ENCODE data around the gene MAN1C1.

The MAN1C1 gene

DNA sequence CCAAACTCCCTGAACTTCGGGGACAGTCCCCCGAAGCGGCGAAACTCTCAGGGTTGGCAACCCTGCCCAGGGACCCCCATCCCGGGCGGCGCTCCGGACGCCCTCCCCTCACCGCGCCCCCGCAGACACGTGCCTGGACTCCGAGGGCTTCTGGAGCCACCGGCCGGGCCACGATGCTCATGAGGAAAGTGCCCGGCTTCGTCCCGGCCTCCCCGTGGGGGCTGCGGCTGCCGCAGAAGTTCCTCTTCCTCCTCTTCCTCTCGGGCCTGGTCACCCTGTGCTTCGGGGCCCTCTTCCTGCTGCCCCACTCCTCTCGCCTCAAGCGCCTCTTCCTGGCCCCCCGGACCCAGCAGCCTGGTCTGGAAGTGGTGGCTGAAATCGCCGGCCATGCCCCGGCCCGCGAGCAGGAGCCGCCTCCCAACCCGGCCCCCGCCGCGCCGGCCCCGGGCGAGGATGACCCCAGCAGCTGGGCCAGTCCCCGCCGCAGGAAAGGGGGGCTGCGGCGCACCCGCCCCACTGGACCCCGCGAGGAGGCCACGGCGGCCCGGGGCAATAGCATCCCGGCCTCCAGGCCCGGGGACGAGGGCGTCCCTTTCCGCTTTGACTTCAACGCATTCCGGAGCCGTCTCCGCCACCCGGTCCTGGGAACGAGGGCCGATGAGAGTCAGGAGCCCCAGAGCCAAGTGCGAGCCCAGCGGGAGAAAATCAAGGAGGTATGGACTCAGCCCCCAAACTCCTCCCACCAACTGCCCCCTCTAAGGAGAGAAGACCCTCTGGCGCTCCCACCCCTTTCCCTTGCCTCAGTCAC, 1.2 kb downstream of the MAN1C1 start:
- H3K4me3 ChIP-seq (ENCODE audit: low read depth, low read length): peak overlapping the region; percentile 35

DNA sequence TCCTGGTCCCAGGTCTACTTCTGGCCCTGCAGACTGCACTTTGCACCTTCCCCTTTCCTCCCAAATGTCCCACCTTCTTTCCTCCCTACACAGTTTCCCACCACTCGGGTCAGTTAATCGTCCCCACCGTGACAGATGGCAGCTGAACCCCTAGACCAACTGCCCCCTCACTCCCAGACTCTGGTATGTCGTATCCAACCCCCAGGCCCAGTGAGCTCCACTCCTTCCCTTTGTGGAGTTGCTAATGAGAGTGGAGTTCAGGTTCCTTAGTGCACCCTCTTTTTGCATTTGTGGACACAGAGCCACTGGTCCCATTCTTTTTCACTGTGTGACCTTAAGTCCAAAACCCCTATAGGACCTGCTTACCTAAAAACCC, 1.8 kb downstream of the MAN1C1 start:
- TF ChIP-seq, protein P1, sequence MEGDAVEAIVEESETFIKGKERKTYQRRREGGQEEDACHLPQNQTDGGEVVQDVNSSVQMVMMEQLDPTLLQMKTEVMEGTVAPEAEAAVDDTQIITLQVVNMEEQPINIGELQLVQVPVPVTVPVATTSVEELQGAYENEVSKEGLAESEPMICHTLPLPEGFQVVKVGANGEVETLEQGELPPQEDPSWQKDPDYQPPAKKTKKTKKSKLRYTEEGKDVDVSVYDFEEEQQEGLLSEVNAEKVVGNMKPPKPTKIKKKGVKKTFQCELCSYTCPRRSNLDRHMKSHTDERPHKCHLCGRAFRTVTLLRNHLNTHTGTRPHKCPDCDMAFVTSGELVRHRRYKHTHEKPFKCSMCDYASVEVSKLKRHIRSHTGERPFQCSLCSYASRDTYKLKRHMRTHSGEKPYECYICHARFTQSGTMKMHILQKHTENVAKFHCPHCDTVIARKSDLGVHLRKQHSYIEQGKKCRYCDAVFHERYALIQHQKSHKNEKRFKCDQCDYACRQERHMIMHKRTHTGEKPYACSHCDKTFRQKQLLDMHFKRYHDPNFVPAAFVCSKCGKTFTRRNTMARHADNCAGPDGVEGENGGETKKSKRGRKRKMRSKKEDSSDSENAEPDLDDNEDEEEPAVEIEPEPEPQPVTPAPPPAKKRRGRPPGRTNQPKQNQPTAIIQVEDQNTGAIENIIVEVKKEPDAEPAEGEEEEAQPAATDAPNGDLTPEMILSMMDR (IDR thresholded peaks at IDR 0.05; ENCODE audit: borderline replicate concordance, insufficient read depth, low read depth, low read length): no peak
- no peak overlapping the region for H3K4me3 ChIP-seq (ENCODE audit: low read depth, low read length)

More for the DNA sequence above, 1.2 kb downstream of the MAN1C1 start:
- TF ChIP-seq, protein P1 (IDR thresholded peaks at IDR 0.05; ENCODE audit: borderline replicate concordance, insufficient read depth, low read depth, low read length): no peak

DNA sequence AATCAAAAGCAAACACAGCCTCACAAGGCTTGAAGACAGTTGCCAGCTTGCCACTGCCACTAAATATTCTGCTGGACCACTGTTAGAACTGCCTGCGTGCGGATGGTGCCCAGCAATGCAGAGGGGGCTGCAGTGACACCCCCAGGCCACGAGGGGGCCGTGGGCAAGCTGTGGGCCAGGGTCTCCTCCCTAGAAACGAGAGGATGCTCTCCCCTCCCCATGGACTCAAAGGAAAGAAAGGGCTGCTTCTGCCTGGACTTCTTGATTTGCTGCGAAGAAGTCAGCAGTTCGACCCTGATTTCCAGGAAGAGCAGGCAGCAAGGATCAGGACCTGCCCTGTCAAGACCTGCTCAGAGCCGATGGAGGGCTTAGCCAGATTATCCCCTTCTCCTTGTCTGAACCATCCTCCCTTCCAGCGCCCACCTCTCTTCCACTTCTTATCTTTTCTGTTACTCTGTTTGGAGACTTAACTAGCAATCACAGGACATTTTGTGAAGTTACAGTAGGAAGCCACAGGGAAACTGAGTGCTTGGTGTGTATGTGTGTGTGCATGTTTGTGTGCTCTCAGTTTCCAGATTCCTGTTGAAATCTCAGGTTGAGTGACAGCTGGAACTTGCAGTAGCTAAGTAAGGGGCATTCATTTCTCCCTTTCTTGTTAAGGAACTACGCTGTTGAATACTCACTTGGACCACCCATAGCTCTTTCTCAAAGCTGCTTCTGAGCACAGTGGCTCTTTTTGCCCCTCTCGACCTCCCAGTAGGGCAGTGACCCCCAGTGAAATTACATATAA, 2.7 kb downstream of the MAN1C1 start:
- H3K4me3 ChIP-seq (ENCODE audit: low read depth, low read length): no peak overlapping the region
- TF ChIP-seq, protein P1 (IDR thresholded peaks at IDR 0.05; ENCODE audit: borderline replicate concordance, insufficient read depth, low read depth, low read length): peak; percentile 91

DNA sequence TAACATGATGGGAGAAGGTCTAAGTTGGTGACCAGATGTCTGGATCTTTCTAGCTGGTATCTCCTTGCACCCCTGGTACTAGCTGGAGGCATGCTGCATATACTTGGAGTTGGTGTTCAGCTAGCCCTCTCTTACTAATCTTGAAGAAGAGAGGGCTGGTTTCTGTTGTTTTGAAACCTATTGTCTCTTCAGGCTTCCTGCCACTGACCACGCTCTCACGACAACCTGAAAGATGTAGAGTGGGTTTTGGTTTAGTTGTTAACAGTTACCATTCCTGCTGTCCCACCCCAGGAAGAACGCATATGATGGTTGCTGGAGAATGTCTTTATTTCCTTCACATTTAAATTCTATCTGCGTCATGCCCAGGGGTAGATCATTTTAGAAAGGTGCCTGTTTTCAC, 3.6 kb downstream of the MAN1C1 start:
- TF ChIP-seq, protein P1 (IDR thresholded peaks at IDR 0.05; ENCODE audit: borderline replicate concordance, insufficient read depth, low read depth, low read length): no peak
- H3K4me3 ChIP-seq (ENCODE audit: low read depth, low read length): no peak overlapping the region

DNA sequence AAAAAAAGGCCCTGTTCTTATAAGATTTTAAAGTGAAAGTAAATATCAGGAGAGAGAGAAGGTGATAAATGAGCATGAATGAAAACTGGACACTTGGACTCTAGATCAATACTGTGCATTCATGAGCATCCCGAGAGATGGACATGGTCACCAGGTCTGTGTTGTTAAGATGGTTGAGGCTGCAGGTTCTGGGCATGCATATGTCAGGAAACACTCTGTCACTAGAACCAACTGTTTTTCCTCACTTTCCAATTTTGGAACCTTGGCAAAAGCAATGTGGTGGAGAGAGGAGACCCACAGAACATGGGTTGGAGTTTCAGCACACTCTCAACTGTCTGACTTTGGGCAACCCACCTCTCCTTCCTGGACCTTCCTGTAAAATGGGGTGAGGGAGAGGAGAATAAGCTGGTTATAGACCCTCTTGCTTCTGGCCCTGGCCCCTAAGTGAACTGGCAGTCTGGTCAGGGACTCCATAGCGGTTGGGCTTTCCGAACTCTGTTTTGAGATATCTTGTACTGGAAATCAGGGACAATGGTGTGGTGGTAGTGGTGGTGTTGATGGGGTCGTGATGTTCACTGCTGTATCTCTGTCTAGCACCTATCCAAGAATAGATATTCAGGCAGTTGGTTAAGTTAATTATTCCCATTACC, 4.2 kb downstream of the MAN1C1 start:
- H3K4me3 ChIP-seq (ENCODE audit: low read depth, low read length): no peak overlapping the region
- TF ChIP-seq, protein P1 (IDR thresholded peaks at IDR 0.05; ENCODE audit: borderline replicate concordance, insufficient read depth, low read depth, low read length): no peak

DNA sequence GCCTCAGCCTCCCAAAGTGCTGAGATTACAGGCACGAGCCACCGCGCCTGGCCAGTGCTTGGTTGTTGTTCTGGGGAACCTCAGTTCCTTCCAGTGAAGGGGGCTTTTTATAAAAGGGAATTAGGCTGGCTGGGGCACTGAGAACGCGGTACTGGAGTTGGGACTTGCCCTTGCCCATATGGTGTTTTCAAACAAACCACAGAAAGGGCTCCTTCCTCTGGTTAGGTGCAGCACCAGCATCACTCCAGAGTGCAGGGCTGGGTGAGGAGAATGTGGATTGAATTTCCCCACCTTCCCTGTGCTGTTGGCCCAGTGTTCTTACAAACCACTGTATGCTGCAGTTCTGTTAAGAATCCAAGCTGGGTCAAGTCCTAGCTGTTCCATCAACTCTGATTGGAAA, 5.3 kb downstream of the MAN1C1 start:
- TF ChIP-seq, protein P1 (IDR thresholded peaks at IDR 0.05; ENCODE audit: borderline replicate concordance, insufficient read depth, low read depth, low read length): no peak
- no peak overlapping the region for H3K4me3 ChIP-seq (ENCODE audit: low read depth, low read length)

All from GM12875 (cell line).